ENCODE measurements around the gene HOXD13.

HOXD13 gene

GRCh38 chr2:176071330-176072291, 20.9 kb upstream of the HOXD13 start:
- H3K27ac ChIP-seq = no peak overlapping the region
- TF ChIP-seq CTCF (conservative IDR thresholded peaks at IDR 0.05) = no peak
- no peak for TF ChIP-seq ZFX (IDR thresholded peaks at IDR 0.05)

- TF ChIP-seq ZFX (IDR thresholded peaks at IDR 0.05) (no peak), CTCF (conservative IDR thresholded peaks at IDR 0.05) (no peak)
Observed at GRCh38 chr2:176072292-176072669, 20.2 kb upstream of the HOXD13 start.

GRCh38 chr2:176072951-176073904, 19.3 kb upstream of the HOXD13 start:
- TF ChIP-seq CTCF (conservative IDR thresholded peaks at IDR 0.05) = no peak
- no peak for TF ChIP-seq ZFX (IDR thresholded peaks at IDR 0.05)
- H3K27ac ChIP-seq = no peak overlapping the region

More at GRCh38 chr2:176072292-176072669, 20.2 kb upstream of the HOXD13 start:
- H3K27ac ChIP-seq = no peak overlapping the region

- no peak for TF ChIP-seq ZFX (IDR thresholded peaks at IDR 0.05)
- TF ChIP-seq CTCF (conservative IDR thresholded peaks at IDR 0.05) = no peak
- H3K27ac ChIP-seq = no peak overlapping the region
Observed at GRCh38 chr2:176074919-176075425, 17.5 kb upstream of the HOXD13 start.

- TF ChIP-seq ZFX (IDR thresholded peaks at IDR 0.05) (no peak), CTCF (conservative IDR thresholded peaks at IDR 0.05) (no peak)
- no peak overlapping the region for H3K27ac ChIP-seq
Observed at GRCh38 chr2:176075481-176075880, 17.0 kb upstream of the HOXD13 start.

GRCh38 chr2:176076063-176076462, 16.5 kb upstream of the HOXD13 start:
- H3K27ac ChIP-seq = no peak overlapping the region
- TF ChIP-seq ZFX (IDR thresholded peaks at IDR 0.05) (no peak), CTCF (conservative IDR thresholded peaks at IDR 0.05) (no peak)
